Superior temporal gyrus (tissue), 1 donor: ENCODE data around the gene TNIP3.

Experiments
- DNase-seq: peaks from one replicate; pipeline ENCODE4 v3.0.0-alpha.2; 2016; ENCODE audit errors: extremely low spot score

The TNIP3 gene

DNA sequence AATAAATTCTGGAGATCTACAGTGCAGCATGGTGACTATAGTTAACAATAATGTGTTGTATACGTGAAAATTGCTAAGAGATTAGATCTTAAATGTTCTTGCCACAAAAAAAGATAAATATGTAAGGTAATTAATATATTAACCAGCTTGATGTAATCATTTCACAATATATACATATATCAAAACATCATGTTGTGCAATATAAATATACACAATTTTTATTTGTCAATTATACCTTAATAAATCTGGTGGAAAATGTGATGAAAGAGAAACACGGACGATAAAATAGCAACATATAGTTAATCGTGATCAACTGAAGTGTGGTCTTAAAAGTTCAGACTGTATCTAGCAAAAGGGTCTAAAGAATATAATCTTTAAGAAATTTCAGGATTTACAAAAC is 75.3 kb downstream of the TNIP3 start:
- no peak for DNase-seq
